Esophagus (tissue), 2 donors: ENCODE data around the gene MEIS2. TPM values are rescaled to one million over a fixed set of nuclear protein-coding genes. Genes with fewer than 3 reads are reported as not detected.

Experiments used
- H3K27ac ChIP-seq, 2 donors: one replicate each; pipeline ENCODE4 v1.5.1; 2013; ENCODE audit warnings: low read depth in 2 of 2, mild to moderate bottlenecking in 2 of 2, inconsistent platforms in 1 of 2, low read length in 1 of 2, moderate library complexity in 1 of 2
- H3K27me3 ChIP-seq, 2 donors: one replicate each; pipeline ENCODE4 v1.6.1; 2013; ENCODE audit warnings: low read length in 2 of 2, control low read depth in 1 of 2, mild to moderate bottlenecking in 1 of 2; ENCODE audit not compliant: insufficient read depth in 2 of 2, control insufficient read depth in 1 of 2
- H3K36me3 ChIP-seq, 2 donors: one replicate each; pipeline ENCODE4 v1.6.1; 2013; ENCODE audit warnings: low read length in 1 of 2; ENCODE audit not compliant: control insufficient read depth in 2 of 2, insufficient read depth in 2 of 2
- H3K4me1 ChIP-seq, 2 donors: one replicate each; pipeline ENCODE4 v1.6.1; 2013; ENCODE audit warnings: low read length in 1 of 2; ENCODE audit not compliant: control insufficient read depth in 2 of 2, insufficient read depth in 2 of 2
- H3K4me3 ChIP-seq, 2 donors: one replicate each; pipeline ENCODE4 v1.5.1; 2013; ENCODE audit warnings: low read length in 2 of 2, mild to moderate bottlenecking in 2 of 2, low read depth in 1 of 2, moderate library complexity in 1 of 2
- H3K9me3 ChIP-seq, 2 donors: one replicate each; pipeline ENCODE4 v1.6.1; 2013; ENCODE audit warnings: mild to moderate bottlenecking in 2 of 2, low read depth in 1 of 2, low read length in 1 of 2, moderate library complexity in 1 of 2; ENCODE audit not compliant: control insufficient read depth in 2 of 2, insufficient read depth in 1 of 2
- WGBS, 2 donors: extraction: QIAGEN DNeasy Blood & Tissue Kit; methylation state at CpG; one replicate each; pipeline ENCODE4 v1.1.7; 2013; 5-methylcytosine and 5-hydroxymethylcytosine counted together
- polyA plus RNA-seq, 2 donors: library from polyadenylated mRNA; stranded (reverse); fragments of 200-250 nt; gene quantifications; one replicate each; pipeline ENCODE4 v1.2.3, GENCODE V29; 2013
- donor health status: healthy with polysubstance abuse.
- donor health status: Bipolar disorder and iron deficiency.

MEIS2 gene
- polyA plus RNA-seq, 2 donors, result 6.0 to 8.8 TPM

DNA sequence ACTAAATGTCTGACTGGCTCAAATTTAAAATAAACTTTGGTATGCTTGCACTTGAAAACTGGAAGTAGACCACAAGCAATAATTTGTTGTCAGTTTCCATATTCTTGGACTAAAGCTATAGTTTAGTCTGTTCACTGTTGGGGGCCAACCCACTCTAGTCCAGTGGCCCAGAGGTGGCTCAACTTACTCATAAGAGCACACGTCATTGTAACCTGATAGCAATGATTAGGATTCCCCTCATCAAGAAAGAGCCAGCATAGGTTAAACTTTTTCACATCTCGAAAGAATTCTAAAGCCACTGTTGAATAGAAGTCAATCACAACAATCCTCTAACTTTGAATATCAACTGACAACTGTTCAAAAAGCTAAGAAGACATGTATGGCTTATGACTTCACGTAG is 147.0 kb downstream of the MEIS2 start:
- no peaks in the 10 kb centered on the region for H3K36me3 ChIP-seq
- no peak overlapping the region for H3K4me3 ChIP-seq
- 69 to 89% methylated on average over 3 of the region's 3 CpGs for WGBS, 2 donors
- no peaks in the 10 kb centered on the region for H3K9me3 ChIP-seq
- H3K27ac ChIP-seq, result no peak overlapping the region
- no peaks in the 10 kb centered on the region for H3K4me1 ChIP-seq
- H3K27me3 ChIP-seq, result no peaks in the 10 kb centered on the region

DNA sequence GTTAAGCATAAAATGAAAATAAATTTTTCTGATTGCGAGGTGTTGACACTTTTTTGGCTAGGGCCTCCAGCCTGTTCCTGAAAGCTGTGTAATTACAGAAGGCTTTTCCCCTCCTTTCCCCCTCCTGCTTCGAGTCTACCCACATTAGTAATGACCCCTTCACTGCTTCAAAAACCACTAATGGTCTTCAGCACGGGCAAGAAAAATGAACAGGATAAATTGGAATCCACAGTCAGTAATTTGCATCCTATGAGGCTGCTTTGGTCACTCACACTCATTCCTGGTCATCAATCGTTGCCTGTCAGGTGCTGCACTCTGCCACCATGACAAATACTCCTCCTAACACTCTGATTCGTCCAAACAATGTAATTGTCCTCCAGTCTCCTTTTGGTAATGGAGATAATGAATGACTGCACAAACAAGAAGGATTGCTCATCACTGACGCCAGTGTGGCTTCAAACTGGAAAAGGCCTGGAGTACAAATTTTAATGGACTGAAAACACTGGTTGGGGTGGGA is 148.6 kb downstream of the MEIS2 start:
- Histone ChIP-seq H3K9me3 (no peaks in the 10 kb centered on the region), H3K4me1 (no peaks in the 10 kb centered on the region), H3K27ac (no peak overlapping the region), H3K27me3 (no peaks in the 10 kb centered on the region), H3K4me3 (no peak overlapping the region), H3K36me3 (peaks cover 0 to 2% of the 10 kb centered on the region in 2 donors)
- WGBS, 2 donors, result 40 to 44% methylated on average over 6 of the region's 6 CpGs

DNA sequence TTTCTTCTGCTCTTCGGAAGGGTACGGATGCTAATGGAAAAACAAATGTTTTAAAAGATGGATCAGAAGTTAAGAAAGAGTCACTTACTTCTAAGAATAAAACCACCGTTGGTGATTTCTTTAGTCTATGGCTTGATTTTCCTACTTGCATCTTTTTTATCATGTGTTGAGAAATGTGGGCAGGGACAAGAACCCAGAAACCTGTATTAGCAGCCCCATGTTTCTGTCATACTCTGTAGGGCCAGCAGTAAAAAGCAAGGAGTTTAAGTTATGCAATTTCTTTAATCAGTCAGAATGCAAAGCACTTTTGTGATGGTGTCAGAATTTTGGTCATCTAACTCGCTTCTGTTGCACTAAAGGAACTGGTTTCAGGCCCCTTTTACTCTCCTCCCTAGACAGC is 150.0 kb downstream of the MEIS2 start:
- Histone ChIP-seq H3K4me3 (no peak overlapping the region), H3K27me3 (no peaks in the 10 kb centered on the region), H3K9me3 (no peaks in the 10 kb centered on the region), H3K27ac (no peak overlapping the region), H3K4me1 (no peaks in the 10 kb centered on the region), H3K36me3 (peaks cover 0 to 2% of the 10 kb centered on the region in 2 donors)
- WGBS, 2 donors, result 91 to 94% methylated on average over 4 of the region's 4 CpGs

DNA sequence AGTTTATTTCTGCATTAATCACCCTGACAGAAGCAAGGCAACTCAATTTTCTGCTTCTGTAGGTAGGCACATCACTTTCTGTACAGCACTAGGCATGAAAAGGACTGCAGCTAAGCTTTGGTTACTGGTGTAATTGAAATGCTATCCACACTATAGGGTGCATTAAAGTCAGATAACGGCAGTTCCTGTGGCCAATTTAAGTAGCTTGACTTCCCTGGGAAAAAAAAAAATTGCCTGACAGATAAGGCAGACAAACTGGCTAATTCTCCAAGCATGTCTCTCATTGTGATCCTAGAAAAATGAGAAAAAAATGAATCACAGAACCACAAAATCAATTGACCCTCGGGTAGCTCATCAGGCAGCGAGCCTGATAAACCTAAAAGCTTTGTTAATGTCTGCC is 151.4 kb downstream of the MEIS2 start:
- 81 to 82% methylated on average over 3 of the region's 3 CpGs for WGBS, 2 donors
- no peak overlapping the region for H3K27ac ChIP-seq
- H3K36me3 ChIP-seq, result peaks cover 0 to 2% of the 10 kb centered on the region in 2 donors
- no peaks in the 10 kb centered on the region for H3K4me1 ChIP-seq
- H3K27me3 ChIP-seq, result no peaks in the 10 kb centered on the region
- no peaks in the 10 kb centered on the region for H3K9me3 ChIP-seq
- H3K4me3 ChIP-seq, result no peak overlapping the region

DNA sequence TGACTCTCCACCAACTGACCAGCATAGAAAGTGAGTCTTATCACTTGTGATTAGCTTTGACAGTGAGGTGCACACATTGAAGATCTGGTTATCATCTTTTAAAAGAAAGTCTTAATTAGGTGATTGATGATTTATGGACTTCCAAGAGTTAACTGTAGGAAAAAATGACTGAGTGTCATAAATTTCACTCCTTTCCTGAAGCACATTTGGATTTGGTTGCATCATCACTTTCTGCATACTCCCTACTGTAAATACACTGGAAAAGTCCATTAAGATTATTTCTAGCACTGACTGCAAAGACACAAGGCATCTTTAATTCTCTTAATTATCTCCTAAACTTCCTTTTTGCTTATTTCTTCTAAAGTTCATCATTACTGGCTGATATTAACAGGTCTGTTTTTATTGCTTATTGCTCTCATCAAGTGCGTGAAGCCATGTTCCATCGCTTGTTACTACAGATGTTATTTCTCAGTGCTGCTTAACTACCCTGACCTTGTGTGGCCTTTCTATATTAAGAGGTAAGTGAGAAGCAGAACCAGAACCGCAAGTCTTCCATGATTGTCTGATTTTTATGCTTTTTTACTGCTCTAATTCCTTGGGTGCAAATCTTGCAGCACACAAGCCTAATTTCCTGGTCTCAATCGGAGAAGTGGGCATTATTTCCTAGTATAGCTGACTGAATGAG is 153.2 kb downstream of the MEIS2 start:
- no peaks in the 10 kb centered on the region for H3K4me1 ChIP-seq

DNA sequence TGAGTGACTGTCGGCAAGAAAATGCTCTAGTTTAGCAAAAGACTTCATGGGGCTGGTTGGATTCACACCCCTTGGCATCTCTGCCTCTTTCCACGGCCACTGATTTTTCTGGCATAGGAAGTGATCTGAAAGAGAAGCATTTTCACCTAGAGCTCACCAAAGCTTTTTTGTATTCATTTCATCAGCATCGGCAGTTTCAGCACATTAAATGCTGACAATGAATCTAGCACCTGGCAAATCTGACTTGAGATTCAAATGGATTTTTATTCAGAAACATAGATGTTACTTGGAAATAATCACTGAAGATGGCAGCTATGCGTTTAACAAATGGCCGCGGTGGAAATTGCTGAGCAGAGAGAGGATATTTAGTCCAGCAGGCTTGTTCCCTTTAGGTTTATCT is 155.9 kb downstream of the MEIS2 start:
- H3K4me3 ChIP-seq, result no peak overlapping the region
- H3K4me1 ChIP-seq, result no peaks in the 10 kb centered on the region
- H3K27ac ChIP-seq, result no peak overlapping the region
- H3K36me3 ChIP-seq, result peaks cover 0 to 2% of the 10 kb centered on the region in 2 donors
- no peaks in the 10 kb centered on the region for H3K27me3 ChIP-seq
- WGBS, 2 donors, result 72 to 83% methylated on average over 6 of the region's 6 CpGs
- H3K9me3 ChIP-seq, result no peaks in the 10 kb centered on the region

More for the DNA sequence above, 153.2 kb downstream of the MEIS2 start:
- Histone ChIP-seq H3K27ac (no peak overlapping the region), H3K27me3 (no peaks in the 10 kb centered on the region), H3K36me3 (peaks cover 0 to 2% of the 10 kb centered on the region in 2 donors), H3K9me3 (no peaks in the 10 kb centered on the region), H3K4me3 (no peak overlapping the region)
- 73 to 77% methylated on average over 4 of the region's 4 CpGs for WGBS, 2 donors

DNA sequence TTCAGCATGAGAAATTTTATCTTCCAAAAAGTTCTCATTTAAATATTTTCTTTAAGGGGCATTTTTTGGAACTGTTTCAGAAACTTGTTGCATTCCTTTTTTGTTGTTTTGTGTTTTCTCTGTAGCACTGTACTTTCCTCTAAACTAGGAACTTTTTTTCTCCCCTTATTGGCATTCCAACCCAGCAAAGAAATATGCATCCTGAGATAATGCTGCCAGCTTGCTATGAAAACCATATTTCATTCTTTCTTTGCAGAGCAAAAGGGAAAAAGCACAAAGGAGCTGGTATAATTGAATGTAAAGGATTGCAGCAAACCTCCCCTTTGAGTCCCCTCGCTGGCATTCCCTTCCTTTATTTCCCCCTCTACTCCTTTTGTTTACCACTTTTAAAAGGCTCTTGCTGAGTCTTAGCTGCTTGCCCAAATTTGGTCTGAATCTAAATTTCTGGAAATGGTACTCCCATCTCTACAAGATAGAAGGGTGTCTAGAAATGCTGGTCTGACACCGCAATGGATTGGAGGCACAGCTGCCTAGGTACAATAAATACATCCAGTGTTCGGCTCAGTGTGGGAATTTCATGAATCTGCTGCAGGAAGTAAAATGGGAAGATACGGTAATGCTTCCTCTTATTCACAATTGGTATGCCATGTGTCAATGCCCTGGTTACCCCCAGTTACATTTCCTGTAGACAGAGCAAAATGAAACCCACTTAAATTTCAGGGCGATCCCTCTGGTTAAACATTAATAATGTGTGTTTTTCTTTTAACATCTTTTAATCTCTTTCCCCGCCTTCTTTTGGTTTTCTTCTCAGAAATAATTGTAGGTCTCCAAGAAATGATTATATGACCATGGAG is 156.6 kb downstream of the MEIS2 start:
- H3K9me3 ChIP-seq, result no peaks in the 10 kb centered on the region
- H3K4me3 ChIP-seq, result no peak overlapping the region
- H3K27me3 ChIP-seq, result no peaks in the 10 kb centered on the region
- H3K36me3 ChIP-seq, result peaks cover 0 to 2% of the 10 kb centered on the region in 2 donors
- 69 to 82% methylated on average over 6 of the region's 6 CpGs for WGBS, 2 donors
- H3K27ac ChIP-seq, result no peak overlapping the region
- no peaks in the 10 kb centered on the region for H3K4me1 ChIP-seq

DNA sequence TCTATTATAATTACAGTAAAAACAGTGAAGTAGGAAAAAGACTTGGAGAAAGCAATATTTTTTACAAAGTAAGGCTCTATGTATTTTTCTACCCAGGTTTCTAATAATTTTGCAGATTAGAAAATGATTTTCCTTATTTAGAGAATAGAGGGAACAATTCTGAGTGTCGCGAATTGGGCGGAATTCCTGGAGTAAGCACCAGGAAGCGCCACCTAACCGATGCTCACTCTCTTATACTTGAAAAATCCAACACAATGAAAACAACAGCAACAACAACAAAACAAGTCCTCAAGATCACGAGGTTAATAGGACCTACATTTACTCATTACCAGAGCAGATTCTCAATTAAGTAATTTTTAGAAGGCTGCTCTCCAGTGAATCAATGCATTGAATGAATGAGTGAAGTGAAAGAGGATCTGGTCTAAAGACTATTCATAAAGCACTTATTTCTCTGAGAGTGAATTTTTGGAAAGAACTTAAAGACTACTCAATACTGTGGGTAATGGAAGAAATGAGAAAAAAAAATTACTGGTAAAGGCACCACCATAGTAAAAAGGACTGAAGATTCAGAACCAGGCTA is 158.0 kb downstream of the MEIS2 start:
- Histone ChIP-seq H3K36me3 (no peaks in the 10 kb centered on the region), H3K27me3 (no peaks in the 10 kb centered on the region), H3K9me3 (no peaks in the 10 kb centered on the region), H3K4me1 (no peaks in the 10 kb centered on the region), H3K27ac (no peak overlapping the region), H3K4me3 (no peak overlapping the region)
- 83 to 94% methylated on average over 6 of the region's 6 CpGs for WGBS, 2 donors

DNA sequence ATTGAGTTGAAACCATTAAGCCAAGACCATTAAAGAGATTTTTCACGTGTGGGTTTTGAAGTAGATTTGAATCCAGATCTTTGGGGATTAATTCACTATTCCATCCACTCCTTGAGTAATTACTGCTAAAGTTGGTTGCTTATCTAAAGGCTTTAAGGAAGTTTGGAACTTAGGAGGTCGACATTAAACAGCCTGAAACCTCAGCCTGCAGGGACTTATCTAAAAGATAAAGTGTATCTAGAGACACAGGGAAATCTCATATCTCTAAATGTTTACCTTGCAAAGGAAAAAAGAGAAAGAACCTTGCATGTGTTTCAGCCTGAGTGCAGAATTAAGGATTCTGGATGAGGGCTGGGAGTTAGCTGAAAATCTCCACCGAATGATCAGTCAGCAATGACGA is 158.6 kb downstream of the MEIS2 start:
- Histone ChIP-seq H3K4me3 (no peak overlapping the region), H3K9me3 (no peaks in the 10 kb centered on the region)

More for the DNA sequence above, 158.6 kb downstream of the MEIS2 start:
- Histone ChIP-seq H3K4me1 (no peaks in the 10 kb centered on the region), H3K27me3 (no peaks in the 10 kb centered on the region), H3K36me3 (no peaks in the 10 kb centered on the region), H3K27ac (no peak overlapping the region)
- 59 to 73% methylated on average over 4 of the region's 4 CpGs for WGBS, 2 donors
